B cell (primary cell): Measurements from ENCODE around the gene DUSP18. TPM values are rescaled to one million over a fixed set of nuclear protein-coding genes. Genes with fewer than 3 reads are reported as not detected.

Experiments
- ATAC-seq: fragments of 200-7000 bp; cut with Tn5 transposase; one replicate; pipeline ENCODE4 v1.10.0; 2021; ENCODE audit warnings: low read depth, mild to moderate bottlenecking, moderate number of reproducible peaks, moderate library complexity
- CTCF ChIA-PET: fragments of 350-600 bp; sonication (Branson Sonifier 250); formaldehyde crosslinking; loops from one replicate; lab custom pipeline; 2021; ENCODE audit warnings: antibody characterized with exemption, inconsistent platforms; lab: Charles Lee
- POLR2A ChIA-PET: fragments of 350-600 bp; sonication (Branson Sonifier 250); formaldehyde crosslinking; loops from one replicate; lab custom pipeline; 2021; ENCODE audit warnings: antibody characterized with exemption; lab: Charles Lee
- DNase-seq: peaks from one replicate; pipeline ENCODE4 v3.0.0; 2013
- H2AFZ ChIP-seq: 2 replicates; pipeline ENCODE4 v1.6.1; 2012; ENCODE audit warnings: mild to moderate bottlenecking, low read depth, low read length; ENCODE audit not compliant: insufficient read depth, poor library complexity, severe bottlenecking
- H3K27ac ChIP-seq, 2 donors: 1 replicate in 1 of 2; 2 replicates in 1 of 2; pipeline ENCODE4 v1.5.1; 2012 to 2013; ENCODE audit warnings: low read length in 2 of 2, mild to moderate bottlenecking in 2 of 2, moderate library complexity in 1 of 2
- H3K27me3 ChIP-seq, 4 experiments: fragments of 200-600 bp in 1 of 4; sonication (generic) in 1 of 4; replicated peaks in 1 of 4; 1 replicate in 2 of 4; 2 replicates in 2 of 4; pipeline versions ENCODE4 v1.6.1 to v1.7.0; 2013 to 2016; ENCODE audit warnings: low read length in 3 of 4, mild to moderate bottlenecking in 2 of 4, mixed read lengths in 1 of 4, moderate library complexity in 1 of 4; ENCODE audit not compliant: insufficient read depth in 4 of 4, control insufficient read depth in 3 of 4; ENCODE audit errors: control extremely low read depth in 1 of 4
- H3K36me3 ChIP-seq, 2 experiments: replicated peaks in 1 of 2; 1 replicate in 1 of 2; 2 replicates in 1 of 2; pipeline versions ENCODE4 v1.6.1 to v1.7.1; 2013; ENCODE audit warnings: low read length in 1 of 2; ENCODE audit not compliant: insufficient read depth in 2 of 2, control insufficient read depth in 1 of 2; ENCODE audit errors: control extremely low read depth in 1 of 2, extremely low read depth in 1 of 2
- H3K4me1 ChIP-seq, 2 donors: fragments of 200-600 bp in 1 of 2; sonication (generic) in 1 of 2; 1 replicate in 1 of 2; 2 replicates in 1 of 2; pipeline versions ENCODE4 v1.5.1 to v1.6.1; 2013 to 2017; ENCODE audit warnings: low read length in 2 of 2; ENCODE audit not compliant: control insufficient read depth in 2 of 2, insufficient read depth in 2 of 2
- H3K4me2 ChIP-seq: replicated peaks from 2 replicates; pipeline ENCODE3; 2012; ENCODE audit warnings: mild to moderate bottlenecking, low read depth, low read length; ENCODE audit not compliant: poor library complexity, severe bottlenecking
- H3K4me3 ChIP-seq, 5 experiments: fragments of 200-600 bp in 1 of 5; sonication (generic) in 1 of 5; 1 replicate in 3 of 5; 2 replicates in 2 of 5; pipeline versions ENCODE4 v1.5.1 to v1.7.0; 2011 to 2016; ENCODE audit warnings: low read length in 4 of 5, mild to moderate bottlenecking in 4 of 5, low read depth in 2 of 5, control low read depth in 1 of 5, moderate library complexity in 1 of 5; ENCODE audit not compliant: insufficient read depth in 1 of 5; ENCODE audit errors: control extremely low read depth in 1 of 5, extremely low read depth in 1 of 5
- H3K79me2 ChIP-seq: fragments of 200-600 bp; sonication (generic); one replicate; pipeline ENCODE4 v1.6.0; 2016; ENCODE audit warnings: low read length; ENCODE audit not compliant: control insufficient read depth, insufficient read depth
- H3K9ac ChIP-seq: fragments of 200-600 bp; sonication (generic); 2 replicates; pipeline ENCODE4 v1.6.1; 2017; ENCODE audit warnings: mild to moderate bottlenecking, low read length, moderate library complexity
- H3K9me3 ChIP-seq, 3 donors: one replicate each; pipeline versions ENCODE4 v1.6.1 to v1.7.1; 2013; ENCODE audit warnings: low read length in 2 of 3; ENCODE audit not compliant: control insufficient read depth in 2 of 3, insufficient read depth in 1 of 3; ENCODE audit errors: control extremely low read depth in 1 of 3
- H4K20me1 ChIP-seq: 2 replicates; pipeline ENCODE4 v1.6.0; 2012; ENCODE audit warnings: mild to moderate bottlenecking, low read length; ENCODE audit not compliant: insufficient read depth, control insufficient read depth, poor library complexity, severe bottlenecking
- H3K27ac Mint-ChIP-seq: one replicate; pipeline ENCODE4 v1.8.0; 2021; ENCODE audit warnings: mixed read lengths
- H3K27me3 Mint-ChIP-seq: one replicate; pipeline ENCODE4 v1.8.0; 2021; ENCODE audit warnings: mixed read lengths
- H3K4me1 Mint-ChIP-seq: one replicate; pipeline ENCODE4 v1.8.0; 2021; ENCODE audit warnings: mixed read lengths
- H3K4me3 Mint-ChIP-seq: one replicate; pipeline ENCODE4 v1.8.0; 2021; ENCODE audit warnings: mixed read lengths
- H3K9me3 Mint-ChIP-seq: one replicate; pipeline ENCODE4 v1.8.0; 2022; ENCODE audit warnings: mixed read lengths; ENCODE audit not compliant: insufficient read depth
- CTCF ChIP-seq: fragments of 200-600 bp; IDR thresholded peaks from one replicate; pipeline ENCODE4 v1.8.0; 2022; ENCODE audit warnings: antibody characterized with exemption, mild to moderate bottlenecking
- EZH2 ChIP-seq: IDR thresholded peaks from 2 replicates; pipeline ENCODE4 v1.6.1; 2012; ENCODE audit warnings: borderline replicate concordance, low read depth, mild to moderate bottlenecking, moderate library complexity, low read length; ENCODE audit not compliant: insufficient read depth, poor library complexity, severe bottlenecking
- WGBS: methylation state at CpG from one replicate; pipeline ENCODE4 v1.1.5; 2013; ENCODE audit warnings: missing lambda C conversion rate; ENCODE audit not compliant: insufficient coverage; 5-methylcytosine and 5-hydroxymethylcytosine counted together
- intact Hi-C: fragments of 100-400 bp; cut with micrococcal nuclease; formaldehyde crosslinking; loops from one replicate; pipeline ENCODE4 v1.10.0; 2022
- polyA plus RNA-seq: library from polyadenylated mRNA; depleted of rRNA; stranded (reverse); fragments of >200 nt; gene quantifications from 2 replicates; pipeline ENCODE4 v1.2.3, GENCODE V29; 2012
- total RNA-seq, 2 donors: library from RNA; stranded (reverse); fragments of 120-200 nt in 1 of 2; gene quantifications; 1 replicate in 1 of 2; 2 replicates in 1 of 2; pipeline versions ENCODE4 v1.2.3 to v1.2.4, GENCODE V29; 2013 to 2022

The DUSP18 gene
- total and polyA plus RNA-seq, 2 donors (not counting 1 experiment from before 2014, with no cell fraction given), result 20.6 to 21.2 TPM

- Histone ChIP-seq H4K20me1 (no peaks in the 10 kb centered on the region), H3K9ac (no peak overlapping the region), H3K36me3 (no peaks in the 10 kb centered on the region), H3K4me2 (no peak overlapping the region), H3K27ac (no peak overlapping the region), H3K4me3 (no peak overlapping the region), H3K27me3 (no peaks in the 10 kb centered on the region), H2AFZ (no peak overlapping the region), H3K4me1 (no peaks in the 10 kb centered on the region), H3K79me2 (no peaks in the 10 kb centered on the region), H3K9me3 (no peaks in the 10 kb centered on the region)
- no peaks in the 10 kb centered on the region for H3K4me1 Mint-ChIP-seq
- ChIA-PET CTCF (no interaction called here), POLR2A (no interaction called here)
- no peaks in the 10 kb centered on the region for H3K9me3 Mint-ChIP-seq
- H3K27me3 Mint-ChIP-seq, result peaks cover 22% of the 10 kb centered on the region
- no peak for TF ChIP-seq CTCF
- no peak for TF ChIP-seq EZH2
- intact Hi-C loops, result no loop called here
- ATAC-seq, result no peak
- no peak for DNase-seq
- H3K27ac Mint-ChIP-seq, result no peak overlapping the region
- no peak overlapping the region for H3K4me3 Mint-ChIP-seq
Observed at GRCh38 chr22:30614879-30615278, 52.8 kb downstream of the DUSP18 start.

GRCh38 chr22:30614268-30614667, 53.4 kb downstream of the DUSP18 start:
- H3K4me3 ChIP-seq, result no peak overlapping the region
- WGBS, result 97% methylated on average over 4 of the region's 7 CpGs
- Mint-ChIP-seq H3K27ac (no peak overlapping the region), H3K9me3 (no peaks in the 10 kb centered on the region), H3K4me3 (no peak overlapping the region), H3K4me1 (peaks cover 2% of the 10 kb centered on the region), H3K27me3 (peaks cover 25% of the 10 kb centered on the region)
- intact Hi-C loops, result no loop called here
- H3K79me2 ChIP-seq, result no peaks in the 10 kb centered on the region
- no peak for ATAC-seq
- peaks cover 0 to 4% of the 10 kb centered on the region in 2 donors for H3K4me1 ChIP-seq
- no peak for TF ChIP-seq EZH2
- no peak for TF ChIP-seq CTCF
- no peak overlapping the region for H2AFZ ChIP-seq
- no peak overlapping the region for H3K4me2 ChIP-seq
- no peak overlapping the region for H3K27ac ChIP-seq
- no peak for DNase-seq
- H4K20me1 ChIP-seq, result no peaks in the 10 kb centered on the region
- CTCF ChIA-PET, result no interaction called here
- POLR2A ChIA-PET, result no interaction called here
- H3K36me3 ChIP-seq, result no peaks in the 10 kb centered on the region
- no peaks in the 10 kb centered on the region for H3K9me3 ChIP-seq
- H3K27me3 ChIP-seq, result no peaks in the 10 kb centered on the region
- H3K9ac ChIP-seq, result no peak overlapping the region
